Measurements from ENCODE around the gene NTN1. TPM values are rescaled to one million over a fixed set of nuclear protein-coding genes. Genes with fewer than 3 reads are reported as not detected.

NTN1 gene
- polyA plus RNA-seq, 1 donor, result 4.4 TPM

GRCh38 chr17:9200699-9201359, 179.5 kb downstream of the NTN1 start:
- DNase-seq, result no peak

- no peak for DNase-seq
These were observed 181.2 kb downstream of the NTN1 start for GRCh38 chr17:9202532-9202931.

GRCh38 chr17:9203771-9204425, 182.6 kb downstream of the NTN1 start:
- no peak for DNase-seq

GRCh38 chr17:9204637-9205329, 183.5 kb downstream of the NTN1 start:
- DNase-seq, result no peak

GRCh38 chr17:9205520-9206409, 184.5 kb downstream of the NTN1 start:
- no peak for DNase-seq

GRCh38 chr17:9206410-9206703, 185.0 kb downstream of the NTN1 start:
- no peak for DNase-seq

- DNase-seq, result no peak
These were observed 185.5 kb downstream of the NTN1 start for GRCh38 chr17:9206741-9207332.

- no peak for DNase-seq
These were observed 187.2 kb downstream of the NTN1 start for GRCh38 chr17:9208381-9209105.

- DNase-seq, result no peak
These were observed 188.0 kb downstream of the NTN1 start for GRCh38 chr17:9209347-9209746.

- DNase-seq, result no peak
These were observed 188.6 kb downstream of the NTN1 start for GRCh38 chr17:9209781-9210370.

- no peak for DNase-seq
These were observed 189.9 kb downstream of the NTN1 start for GRCh38 chr17:9211133-9211765.

- no peak for DNase-seq
These were observed 191.3 kb downstream of the NTN1 start for GRCh38 chr17:9212376-9213302.

GRCh38 chr17:9213303-9213640, 192.0 kb downstream of the NTN1 start:
- DNase-seq, result no peak

- DNase-seq, result no peak
These were observed 194.2 kb downstream of the NTN1 start for GRCh38 chr17:9215465-9215864.

GRCh38 chr17:9217151-9218056, 196.1 kb downstream of the NTN1 start:
- DNase-seq, result no peak

GRCh38 chr17:9218064-9218635, 196.8 kb downstream of the NTN1 start:
- no peak for DNase-seq

GRCh38 chr17:9218911-9219310, 197.6 kb downstream of the NTN1 start:
- no peak for DNase-seq

GRCh38 chr17:9219631-9220397, 198.5 kb downstream of the NTN1 start:
- no peak for DNase-seq

Data from hindlimb muscle (tissue), 1 donor.